CD14-positive monocyte (primary cell): ENCODE results near the gene RNF113B. TPM values are rescaled to one million over a fixed set of nuclear protein-coding genes. Genes with fewer than 3 reads are reported as not detected.

ENCODE experiments used
- DNase-seq, 3 donors: peaks; one replicate each; pipeline ENCODE4 v3.0.0-alpha.2; 2011 to 2022
- H2AFZ ChIP-seq: 2 replicates; pipeline ENCODE4 v1.6.0; 2012; ENCODE audit warnings: mild to moderate bottlenecking, low read depth, low read length, inconsistent platforms; ENCODE audit not compliant: insufficient read depth, poor library complexity, severe bottlenecking
- H3K27ac ChIP-seq, 2 donors: 1 replicate in 1 of 2; 2 replicates in 1 of 2; pipeline ENCODE4 v1.5.1; 2012 to 2013; ENCODE audit warnings: low read length in 2 of 2, control low read depth in 1 of 2, inconsistent platforms in 1 of 2, low read depth in 1 of 2, mild to moderate bottlenecking in 1 of 2
- H3K27me3 ChIP-seq, 2 donors: one replicate each; pipeline versions ENCODE4 v1.6.0 to v1.6.1; 2011 to 2013; ENCODE audit warnings: low read length in 2 of 2; ENCODE audit not compliant: control insufficient read depth in 2 of 2, insufficient read depth in 2 of 2
- H3K36me3 ChIP-seq, 2 donors: replicated peaks in 1 of 2; 1 replicate in 1 of 2; 2 replicates in 1 of 2; pipeline versions ENCODE4 v1.5.1 to v1.6.1; 2012 to 2013; ENCODE audit warnings: low read length in 2 of 2, control low read depth in 1 of 2, inconsistent platforms in 1 of 2, mild to moderate bottlenecking in 1 of 2; ENCODE audit not compliant: insufficient read depth in 2 of 2, control insufficient read depth in 1 of 2
- H3K4me1 ChIP-seq, 2 donors: 1 replicate in 1 of 2; 2 replicates in 1 of 2; pipeline versions ENCODE4 v1.5.1 to v1.6.1; 2012 to 2013; ENCODE audit warnings: low read length in 2 of 2, control low read depth in 1 of 2, inconsistent platforms in 1 of 2, mild to moderate bottlenecking in 1 of 2, moderate library complexity in 1 of 2; ENCODE audit not compliant: insufficient read depth in 2 of 2, control insufficient read depth in 1 of 2
- H3K4me2 ChIP-seq: replicated peaks from 2 replicates; pipeline ENCODE3; 2012; ENCODE audit warnings: low read length, moderate library complexity, mild to moderate bottlenecking; ENCODE audit not compliant: poor library complexity, severe bottlenecking; ENCODE audit errors: extremely low read depth
- H3K4me3 ChIP-seq, 3 experiments: fragments of 200-600 bp in 1 of 3; sonication (generic) in 1 of 3; replicated peaks in 1 of 3; 1 replicate in 2 of 3; 2 replicates in 1 of 3; pipeline ENCODE4 v1.5.1; 2011 to 2013; ENCODE audit warnings: low read length in 3 of 3, mild to moderate bottlenecking in 3 of 3, control low read depth in 2 of 3, low read depth in 2 of 3, inconsistent platforms in 1 of 3, moderate library complexity in 1 of 3
- H3K79me2 ChIP-seq: 2 replicates; pipeline ENCODE4 v1.6.0; 2012; ENCODE audit warnings: mild to moderate bottlenecking, control low read depth, inconsistent platforms, low read length, moderate library complexity; ENCODE audit not compliant: insufficient read depth
- H3K9ac ChIP-seq: 2 replicates; pipeline ENCODE4 v1.6.0; 2017; ENCODE audit warnings: low read length, mild to moderate bottlenecking; ENCODE audit not compliant: insufficient read depth, poor library complexity, severe bottlenecking
- H3K9me3 ChIP-seq, 2 donors: replicated peaks in 1 of 2; 1 replicate in 1 of 2; 2 replicates in 1 of 2; pipeline versions ENCODE4 v1.5.1 to v1.6.1; 2012 to 2013; ENCODE audit warnings: low read length in 2 of 2, control low read depth in 1 of 2; ENCODE audit not compliant: control insufficient read depth in 1 of 2, insufficient read depth in 1 of 2
- H4K20me1 ChIP-seq: 2 replicates; pipeline ENCODE4 v1.6.0; 2012; ENCODE audit warnings: mild to moderate bottlenecking, low read length, control low read depth, moderate library complexity; ENCODE audit not compliant: insufficient read depth
- H3K27ac Mint-ChIP-seq, 7 donors: one replicate each; pipeline ENCODE4 v1.8.0; 2020; ENCODE audit warnings: mild to moderate bottlenecking in 7 of 7, mixed read lengths in 7 of 7, moderate library complexity in 6 of 7, inconsistent platforms in 2 of 7
- H3K27me3 Mint-ChIP-seq, 3 donors: one replicate each; pipeline ENCODE4 v1.8.0; 2021 to 2022; ENCODE audit warnings: low read depth in 3 of 3, mild to moderate bottlenecking in 3 of 3, mixed read lengths in 3 of 3, moderate library complexity in 3 of 3, inconsistent platforms in 1 of 3
- H3K36me3 Mint-ChIP-seq, 2 donors: one replicate each; pipeline ENCODE4 v1.8.0; 2020; ENCODE audit warnings: mixed read lengths in 2 of 2, inconsistent platforms in 1 of 2, mild to moderate bottlenecking in 1 of 2
- H3K4me1 Mint-ChIP-seq: one replicate; pipeline ENCODE4 v1.8.0; 2020; ENCODE audit warnings: mild to moderate bottlenecking, mixed read lengths
- H3K4me3 Mint-ChIP-seq, 2 donors: one replicate each; pipeline ENCODE4 v1.8.0; 2020; ENCODE audit warnings: mild to moderate bottlenecking in 2 of 2, mixed read lengths in 2 of 2, moderate library complexity in 1 of 2
- H3K9me3 Mint-ChIP-seq, 7 donors: one replicate each; pipeline ENCODE4 v1.8.0; 2020 to 2022; ENCODE audit warnings: mixed read lengths in 7 of 7, mild to moderate bottlenecking in 6 of 7, moderate library complexity in 6 of 7, inconsistent platforms in 2 of 7
- CTCF ChIP-seq: fragments of 200-600 bp; IDR thresholded peaks from one replicate; pipeline ENCODE4 v1.8.0; 2022; ENCODE audit warnings: antibody characterized with exemption, mild to moderate bottlenecking
- WGBS: methylation state at CpG from one replicate; pipeline ENCODE4 v1.1.5; 2013; ENCODE audit warnings: missing lambda C conversion rate; ENCODE audit not compliant: insufficient coverage; 5-methylcytosine and 5-hydroxymethylcytosine counted together
- intact Hi-C, 2 donors: fragments of 100-400 bp; cut with micrococcal nuclease; formaldehyde crosslinking; loops; one replicate each; pipeline versions ENCODE4 v1.15.0 to v1.15.1; 2023
- polyA plus RNA-seq, 3 donors: library from polyadenylated mRNA; depleted of rRNA in 1 of 3; unstranded in 2 of 3; stranded (reverse) in 1 of 3; fragments of 300-500 nt in 2 of 3; fragments of >200 nt in 1 of 3; fragmentation: Illumina TruSeq in 2 of 3; gene quantifications; 1 replicate in 2 of 3; 2 replicates in 1 of 3; pipeline ENCODE4 v1.2.3, GENCODE V29; 2012 to 2021

The RNF113B gene
- polyA plus RNA-seq, 3 donors = not detected

GRCh38 chr13:98134901-98135300, 42.2 kb downstream of the RNF113B start:
- no peaks in the 10 kb centered on the region for H3K9me3 Mint-ChIP-seq
- H3K4me3 Mint-ChIP-seq = no peak overlapping the region
- Histone ChIP-seq H3K9me3 (no peaks in the 10 kb centered on the region), H3K9ac (no peak overlapping the region), H3K27ac (no peak overlapping the region), H3K4me1 (no peaks in the 10 kb centered on the region), H3K4me3 (no peak overlapping the region), H3K4me2 (no peak overlapping the region), H3K27me3 (peaks cover 2 to 11% of the 10 kb centered on the region in 2 donors), H3K79me2 (no peaks in the 10 kb centered on the region), H4K20me1 (no peaks in the 10 kb centered on the region), H3K36me3 (no peaks in the 10 kb centered on the region), H2AFZ (no peak overlapping the region)
- intact Hi-C loops = no loop called here
- no peaks in the 10 kb centered on the region for H3K36me3 Mint-ChIP-seq
- DNase-seq = no peak
- no peak overlapping the region for H3K27ac Mint-ChIP-seq
- H3K27me3 Mint-ChIP-seq = peaks cover 10 to 27% (median 15%) of the 10 kb centered on the region in 3 donors
- no peaks in the 10 kb centered on the region for H3K4me1 Mint-ChIP-seq
- no peak for TF ChIP-seq CTCF
- no CpG with 5 or more reads among the region's 1 CpG for WGBS

- Mint-ChIP-seq H3K36me3 (no peaks in the 10 kb centered on the region), H3K27me3 (peaks cover 3 to 19% (median 8%) of the 10 kb centered on the region in 3 donors), H3K9me3 (peaks cover 0 to 1% (median 0%) of the 10 kb centered on the region in 7 donors), H3K27ac (no peak overlapping the region), H3K4me3 (no peak overlapping the region), H3K4me1 (no peaks in the 10 kb centered on the region)
- DNase-seq = peak in 2 of 3 donors; percentile 6 to 52
- intact Hi-C loops = no loop called here
- TF ChIP-seq CTCF = no peak
- no peaks in the 10 kb centered on the region for H4K20me1 ChIP-seq
- WGBS = 45% methylated on average over 2 of the region's 3 CpGs
- H3K4me3 ChIP-seq = no peak overlapping the region
- peaks cover 0 to 6% of the 10 kb centered on the region in 2 donors for H3K27me3 ChIP-seq
- H2AFZ ChIP-seq = no peak overlapping the region
- H3K36me3 ChIP-seq = no peaks in the 10 kb centered on the region
- no peaks in the 10 kb centered on the region for H3K9me3 ChIP-seq
- no peaks in the 10 kb centered on the region for H3K79me2 ChIP-seq
- H3K4me2 ChIP-seq = no peak overlapping the region
- H3K9ac ChIP-seq = no peak overlapping the region
- no peak overlapping the region for H3K27ac ChIP-seq
- H3K4me1 ChIP-seq = no peaks in the 10 kb centered on the region
Measured at GRCh38 chr13:98133946-98134345, 43.1 kb downstream of the RNF113B start.
